GM21786 (cell line): ENCODE measurements around the gene RPS6KL1.
"Not testable (repeated sequence)": the region's sequence is repeated elsewhere in the genome, so short reads cannot be mapped to it uniquely, and the experiment has no call there.

Experiments used
- ATAC-seq: cut with Tn5 transposase; IDR thresholded peaks from one replicate; pipeline ENCODE4 v1.9.1; 2021; ENCODE audit not compliant: unreplicated experiment

Gene RPS6KL1

DNA sequence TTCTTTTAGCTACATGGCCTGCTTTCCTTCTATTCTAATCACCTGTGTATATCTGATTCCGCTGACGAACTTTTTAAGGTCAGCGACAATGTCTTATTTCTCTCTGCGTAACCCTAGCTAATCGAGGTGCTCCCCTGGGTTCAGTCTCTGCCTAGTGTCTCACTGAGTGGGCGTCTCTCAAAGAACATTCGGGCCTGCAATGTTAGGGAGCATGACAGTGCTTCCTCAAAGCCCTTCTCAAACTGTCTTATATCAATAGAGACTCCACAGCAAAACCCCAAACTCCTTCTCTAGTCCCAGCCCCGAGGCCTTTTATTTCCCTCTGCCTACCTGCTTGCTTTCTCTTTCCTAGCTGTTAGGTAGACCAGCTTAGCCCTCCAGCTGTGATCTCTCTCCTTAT lies 13.7 kb upstream of the RPS6KL1 start:
- no peak for ATAC-seq

DNA sequence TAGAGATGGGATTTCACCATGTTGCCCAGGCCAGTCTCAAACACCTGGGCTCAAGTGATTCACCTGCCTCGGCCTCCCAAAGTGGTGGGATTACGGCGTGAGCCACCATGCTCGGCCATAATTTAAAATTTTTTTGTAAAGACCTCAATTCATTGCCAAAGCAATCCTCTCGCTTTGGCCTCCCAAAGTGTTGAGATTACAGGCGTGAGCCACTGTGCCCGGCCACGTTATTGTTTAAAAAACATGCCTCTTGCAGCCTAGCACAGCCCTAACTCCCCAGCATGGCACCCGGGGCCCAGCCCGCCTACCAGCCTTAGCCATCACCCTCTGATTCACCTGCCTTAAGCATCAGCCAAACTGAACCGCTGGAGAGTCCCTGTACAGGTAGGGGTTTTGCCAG lies 13.1 kb upstream of the RPS6KL1 start:
- no peak for ATAC-seq

DNA sequence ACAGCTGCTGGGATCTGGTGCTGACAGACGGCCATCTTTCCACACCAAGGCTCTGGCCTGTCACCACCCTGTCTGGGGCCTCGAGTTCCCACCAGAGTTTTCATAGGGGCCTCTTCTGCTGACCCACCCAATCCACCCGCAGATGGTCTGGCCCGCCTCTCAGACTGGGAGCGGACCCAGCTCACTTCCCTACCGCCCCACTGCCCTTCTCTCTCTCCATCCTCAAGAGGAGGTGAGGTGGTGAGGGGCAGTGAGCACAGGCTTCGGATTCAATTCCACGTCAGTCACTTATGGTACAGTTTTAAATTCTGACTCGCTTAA lies 12.3 kb upstream of the RPS6KL1 start:
- ATAC-seq = no peak

DNA sequence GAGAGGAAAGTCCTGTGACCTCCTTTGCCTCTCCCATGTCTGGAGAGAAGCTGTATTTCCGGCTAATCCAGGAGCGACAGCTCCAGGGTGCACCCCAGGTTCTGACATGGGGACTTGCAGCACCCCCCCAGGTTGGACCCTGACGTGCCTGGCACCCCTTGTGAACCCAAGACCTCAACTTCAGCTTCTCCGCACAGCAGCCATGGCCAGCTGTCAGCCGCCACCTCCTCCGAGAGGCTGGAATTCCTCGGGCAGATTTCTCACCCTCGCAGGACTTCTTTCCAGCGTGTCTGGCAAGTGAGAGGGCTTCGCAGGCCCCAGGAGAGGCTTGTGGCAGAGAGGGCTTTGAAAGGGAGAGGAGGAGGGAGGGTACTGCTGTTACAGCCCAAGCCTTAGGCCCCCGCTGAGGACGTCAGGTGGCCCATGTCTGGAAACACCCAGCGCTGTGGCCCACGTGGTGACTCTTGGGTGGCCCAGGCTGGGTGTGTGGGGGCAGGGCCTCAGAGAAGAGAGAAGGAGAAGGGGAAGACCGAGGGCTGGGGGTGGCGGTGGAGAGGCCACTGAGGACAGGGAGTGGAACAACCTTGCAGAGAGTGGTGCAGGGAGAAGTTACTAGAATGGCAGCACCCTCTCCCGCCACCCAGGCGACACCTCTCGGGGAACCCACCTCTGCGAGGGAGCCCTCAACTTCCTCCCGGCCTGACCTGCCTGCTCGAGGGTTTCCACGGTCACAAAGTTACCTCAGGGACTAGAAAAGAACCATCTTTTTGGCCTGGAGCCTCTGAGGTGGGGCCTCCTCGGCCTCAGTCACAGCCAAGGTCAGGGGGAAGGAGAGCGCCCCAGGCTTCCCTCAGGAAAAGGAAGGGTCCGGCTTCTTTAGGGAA lies 11.7 kb upstream of the RPS6KL1 start:
- ATAC-seq = no peak

DNA sequence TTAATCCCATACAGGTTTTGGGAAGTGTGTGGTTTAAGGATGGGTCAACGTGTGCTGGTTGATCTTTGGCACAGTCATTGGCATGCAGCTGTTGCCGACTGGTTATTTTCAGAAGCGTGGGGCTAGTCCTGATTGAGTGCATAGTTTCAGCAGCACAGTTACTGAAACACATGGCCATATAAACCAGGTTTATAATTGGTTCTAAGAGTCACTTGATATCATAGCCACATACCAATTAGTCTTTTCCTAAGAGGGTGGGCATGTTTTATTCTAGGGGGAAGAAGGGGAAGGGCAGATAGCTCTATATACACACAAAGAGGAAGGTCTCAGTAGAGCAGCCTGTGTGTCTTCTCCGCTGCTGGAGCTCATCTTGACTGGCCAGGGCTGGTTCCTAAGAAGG lies 11.0 kb upstream of the RPS6KL1 start:
- ATAC-seq = no peak

DNA sequence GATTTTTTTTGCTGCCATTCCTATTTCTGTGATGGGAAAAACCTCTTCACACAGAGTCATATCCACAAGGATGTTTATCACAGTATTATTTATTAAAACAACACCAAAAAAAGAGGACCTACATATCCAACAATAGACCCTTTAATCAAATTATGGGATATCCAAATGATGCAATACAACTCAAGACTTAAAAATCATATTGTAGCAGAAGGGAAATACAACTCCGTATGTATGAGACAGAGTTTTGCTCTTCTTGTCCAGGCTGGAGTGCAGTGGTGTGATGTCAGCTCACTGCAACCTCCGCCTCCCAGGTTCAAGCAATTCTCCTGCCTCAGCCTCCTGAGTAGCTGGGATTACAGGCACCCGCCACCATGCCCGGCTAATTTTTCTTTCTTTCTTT lies 9.9 kb upstream of the RPS6KL1 start:
- ATAC-seq = not testable (repeated sequence)

DNA sequence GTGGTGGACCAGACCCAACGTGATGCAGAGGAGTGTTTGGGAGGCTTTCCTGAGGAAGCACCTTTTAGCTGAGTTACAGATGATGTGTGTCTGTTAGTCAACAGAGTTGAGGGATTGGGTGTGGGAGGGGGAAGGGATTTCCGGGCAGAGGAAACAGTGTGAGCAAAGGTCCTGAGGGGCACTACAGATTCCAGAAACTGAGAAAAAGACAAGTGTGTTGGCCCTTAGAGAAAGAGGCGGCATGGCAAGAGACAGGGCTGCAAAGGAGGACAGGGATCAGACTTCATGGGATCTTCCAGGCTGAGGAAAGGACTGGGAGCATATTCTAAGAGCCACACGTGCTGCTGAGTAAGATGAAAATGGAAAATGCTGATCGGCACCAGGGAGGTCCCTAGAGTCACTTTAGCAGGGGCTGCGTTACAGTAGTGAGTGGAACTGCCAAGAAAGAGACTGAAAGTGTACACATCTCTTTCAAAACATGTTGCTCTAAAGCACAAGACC lies 9.4 kb upstream of the RPS6KL1 start:
- ATAC-seq = no peak

DNA sequence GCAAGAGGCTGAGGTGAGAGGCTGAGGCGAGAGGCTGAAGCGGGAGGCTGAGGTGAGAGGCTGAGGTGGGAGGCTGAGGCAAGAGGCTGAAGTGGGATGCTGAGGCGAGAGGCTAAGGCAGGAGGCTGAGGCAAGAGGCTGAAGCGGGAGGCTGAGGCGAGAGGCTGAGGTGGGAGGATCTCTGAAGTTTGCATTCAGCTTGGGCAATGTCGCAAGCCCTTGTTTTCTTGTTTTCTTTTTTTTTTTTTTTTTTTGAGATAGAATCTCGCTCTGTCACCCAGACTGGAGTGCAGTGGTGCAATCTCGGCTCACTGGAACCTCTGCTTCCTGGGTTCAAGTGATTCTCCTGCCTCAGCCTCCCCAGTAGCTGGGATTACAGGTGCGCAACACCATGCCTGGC lies 8.7 kb upstream of the RPS6KL1 start:
- ATAC-seq = not testable (repeated sequence)

DNA sequence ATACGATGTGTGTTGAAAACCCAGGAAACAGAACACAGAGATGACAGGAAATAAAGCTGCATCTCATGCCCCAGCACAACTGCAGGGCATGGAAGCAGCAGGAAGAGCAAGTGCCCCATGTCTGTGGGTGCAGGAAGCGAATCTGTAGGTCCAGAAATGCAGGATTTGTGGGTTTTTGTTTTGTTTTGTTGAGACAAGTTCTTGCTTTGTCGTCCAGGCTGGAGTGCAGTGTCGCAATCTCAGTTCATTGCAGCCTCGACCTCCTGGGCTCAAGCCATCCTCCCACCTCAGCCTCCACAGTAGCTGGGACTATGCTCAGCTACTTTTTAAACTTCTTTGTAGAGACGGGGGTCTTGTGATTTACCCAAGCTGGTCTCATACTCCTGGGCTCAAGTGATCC lies 6.2 kb upstream of the RPS6KL1 start:
- no peak for ATAC-seq

DNA sequence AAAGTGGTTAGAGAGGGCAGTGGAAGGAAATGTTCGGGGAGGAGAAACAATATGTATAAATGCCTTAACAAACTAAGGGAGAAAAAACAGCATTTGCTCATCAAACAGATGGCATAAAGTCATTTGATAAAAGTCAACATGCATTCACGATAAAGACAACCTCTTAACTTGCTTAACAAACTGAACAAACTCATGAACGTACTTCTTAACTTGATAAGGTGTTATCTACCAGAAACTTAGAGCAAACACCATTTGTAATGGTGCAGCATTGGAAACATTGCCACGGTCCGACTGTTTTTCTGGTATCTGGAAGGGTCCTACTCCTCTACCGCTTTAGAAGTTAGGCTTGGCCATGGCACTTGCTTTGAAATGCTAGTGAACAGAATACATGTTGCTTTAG lies 4.2 kb upstream of the RPS6KL1 start:
- no peak for ATAC-seq

DNA sequence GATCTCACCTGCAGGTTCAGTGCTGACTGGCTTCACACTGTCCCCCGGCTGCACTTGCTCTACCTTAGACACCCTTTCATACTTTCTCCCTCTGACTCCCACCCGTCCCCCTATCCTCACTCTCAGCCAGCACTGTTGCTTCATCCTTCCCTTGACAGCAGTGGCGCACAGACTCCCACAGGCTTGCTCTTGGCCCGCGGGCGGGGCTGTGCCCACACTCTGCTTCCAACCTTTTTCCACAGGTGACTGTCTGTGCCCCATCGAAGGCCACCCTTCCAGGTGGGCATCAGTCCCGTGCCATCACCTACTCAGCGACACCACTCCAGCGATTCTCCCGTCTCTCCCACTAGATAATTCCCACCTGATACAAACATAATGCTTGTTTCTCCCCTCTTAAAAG lies 1.0 kb upstream of the RPS6KL1 start:
- ATAC-seq = no peak

DNA sequence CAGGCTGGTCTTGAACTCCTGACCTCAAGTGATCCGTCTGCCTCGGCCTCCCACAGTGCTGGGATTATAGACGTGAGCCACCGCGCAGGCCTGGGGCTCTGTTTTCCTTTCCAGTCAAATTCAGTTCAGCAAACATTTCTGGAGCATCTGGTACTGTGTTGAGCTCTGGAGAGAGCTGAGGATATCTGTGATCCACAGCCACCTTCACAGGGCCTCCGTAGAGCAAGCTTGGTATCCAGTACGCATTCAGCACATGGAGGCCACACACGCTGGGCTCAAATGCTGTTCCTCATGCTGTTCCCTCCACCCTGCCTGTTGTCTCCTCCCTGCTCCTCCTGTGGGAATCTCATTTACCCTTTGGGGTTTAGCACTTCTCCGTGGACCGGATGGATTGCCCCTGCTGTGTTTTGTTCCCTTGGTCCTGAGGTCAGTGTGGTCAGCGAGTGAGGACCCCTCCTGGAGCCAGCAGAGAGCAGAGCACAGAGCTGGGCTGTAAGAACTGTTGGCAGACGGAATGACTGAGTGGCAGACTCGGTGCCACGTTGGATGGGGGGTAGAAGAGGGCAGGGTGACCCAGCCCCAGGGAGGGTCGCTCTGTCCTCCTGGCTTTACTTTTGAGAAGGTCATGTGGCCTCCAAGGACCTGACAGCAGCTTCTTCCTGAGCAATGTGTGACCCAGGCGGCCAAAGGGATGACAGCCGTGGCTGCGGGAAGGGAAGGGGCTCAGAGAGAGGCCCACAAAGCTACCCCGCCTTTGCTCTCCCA lies 891 bp downstream of the RPS6KL1 start:
- no peak for ATAC-seq

DNA sequence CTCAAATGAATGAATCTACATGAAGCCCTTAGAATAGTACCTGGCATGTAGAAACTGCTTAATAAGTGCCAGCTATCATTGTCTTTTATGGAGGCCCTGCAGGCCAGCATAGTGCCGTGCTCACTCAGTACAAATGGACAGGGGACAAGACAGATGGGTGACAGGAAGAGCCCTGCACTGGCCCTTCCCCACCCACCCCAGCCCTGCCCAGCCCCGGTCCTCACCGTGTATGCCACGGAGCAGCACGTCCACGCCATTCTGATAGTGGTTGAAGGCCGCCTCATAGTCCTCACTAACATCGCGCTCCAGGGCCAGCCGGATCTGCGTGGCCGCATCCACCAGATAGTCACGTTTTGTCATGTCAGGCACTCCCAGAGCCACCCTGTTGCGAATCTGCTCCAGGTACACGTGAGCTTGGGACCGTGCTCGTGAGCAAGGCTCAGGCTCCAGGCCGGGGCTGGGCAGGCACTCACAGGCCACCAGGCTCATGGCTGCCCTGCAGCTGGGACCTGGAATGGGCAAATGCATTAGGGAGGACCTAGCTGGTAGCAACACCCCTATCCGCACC lies 1.9 kb downstream of the RPS6KL1 start:
- no peak for ATAC-seq

DNA sequence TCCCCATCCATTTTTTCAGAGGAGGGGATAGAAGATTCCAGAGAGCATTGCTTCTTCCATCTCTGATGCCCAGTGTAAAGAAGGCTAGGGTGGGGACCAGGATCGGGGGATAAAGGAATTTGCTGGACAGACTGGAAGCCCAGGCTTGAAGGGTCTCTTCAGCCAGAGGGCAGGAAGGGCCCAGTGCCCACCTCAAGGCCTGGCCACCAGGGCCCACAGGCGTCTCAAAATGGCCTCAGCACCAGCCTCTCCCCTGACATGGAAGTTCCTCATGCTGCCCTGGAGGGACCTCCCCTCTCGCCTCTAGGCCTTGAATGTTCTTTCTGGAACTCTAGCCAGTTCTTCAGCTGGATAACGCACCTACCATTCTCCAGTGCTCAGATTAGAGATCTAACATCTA lies 2.8 kb downstream of the RPS6KL1 start:
- no peak for ATAC-seq

DNA sequence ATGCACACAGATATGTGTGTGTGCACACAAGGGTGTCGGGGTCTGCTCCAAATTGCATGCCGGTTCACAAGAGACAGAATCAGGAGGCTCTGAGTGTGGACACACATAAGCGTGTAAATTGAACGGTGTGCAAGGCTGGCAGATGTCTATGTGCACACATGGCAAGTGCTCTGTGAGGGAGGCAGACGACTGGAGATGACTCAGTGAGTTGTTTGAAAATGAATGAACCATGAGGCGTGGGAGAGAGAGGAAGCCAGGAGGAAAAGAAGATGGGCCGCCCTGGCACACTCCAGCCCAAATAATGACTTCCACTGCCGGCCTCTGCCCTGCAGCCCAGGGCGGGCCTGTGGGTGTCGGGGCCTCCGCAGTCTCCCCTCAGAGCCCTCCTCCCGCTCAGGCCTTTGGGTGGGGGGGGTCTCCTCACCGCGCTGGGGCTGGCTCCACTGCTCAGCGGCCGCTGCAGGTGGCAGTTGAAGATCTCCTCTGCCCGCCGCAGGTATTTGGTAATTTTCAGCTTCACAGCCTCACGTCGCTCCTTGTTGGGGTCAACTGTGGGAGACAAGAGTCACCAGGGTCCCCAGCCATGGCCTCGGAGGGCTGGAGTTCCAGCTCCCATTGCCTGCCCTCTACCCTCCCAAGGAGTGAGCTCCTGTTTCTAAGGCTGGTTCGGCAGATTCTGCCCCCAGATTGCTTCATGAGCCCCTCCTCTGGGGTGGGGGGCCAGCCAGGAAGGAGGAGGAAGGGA lies 3.5 kb downstream of the RPS6KL1 start:
- ATAC-seq = no peak

DNA sequence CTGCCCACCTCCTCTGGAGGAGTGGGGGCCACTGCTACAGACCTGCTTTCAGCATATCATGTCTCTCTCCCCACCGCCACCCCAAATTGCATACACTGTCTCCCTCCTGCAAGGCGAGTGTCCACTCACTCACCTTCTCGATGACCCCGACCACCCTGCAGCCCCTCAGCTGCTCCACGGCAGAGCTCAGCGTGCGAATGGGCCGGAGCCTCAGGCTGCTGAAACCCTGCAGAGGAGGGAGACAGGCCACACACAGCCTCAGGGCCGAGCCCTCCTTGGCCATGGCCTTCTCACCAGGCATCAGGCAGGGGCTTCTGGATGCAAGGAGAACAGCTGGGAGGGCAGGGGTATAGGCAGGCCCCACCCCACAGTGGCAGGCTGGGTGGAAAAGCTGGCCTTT lies 4.7 kb downstream of the RPS6KL1 start:
- ATAC-seq = no peak

DNA sequence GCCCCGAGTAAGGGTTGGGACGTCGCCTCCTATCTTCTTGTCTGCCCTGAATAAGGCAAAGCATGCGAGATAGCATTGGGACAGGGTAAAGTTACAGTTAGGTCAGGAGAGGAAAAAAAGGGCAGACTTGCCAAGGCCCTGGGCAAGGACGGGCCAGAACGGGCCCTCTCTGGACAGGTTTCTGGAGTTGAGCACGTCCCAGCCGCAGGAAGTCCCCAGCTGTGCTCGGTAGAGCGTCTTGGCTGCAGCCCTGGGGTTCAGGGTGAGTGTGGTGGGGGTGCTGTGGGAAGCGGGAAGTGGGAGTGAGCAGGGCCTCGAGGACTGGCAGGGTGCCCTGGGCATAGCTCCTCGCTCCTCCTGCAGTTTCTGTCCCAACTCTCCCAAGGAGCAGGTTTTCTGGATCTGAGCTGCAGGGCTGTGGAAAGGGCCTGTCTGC lies 5.4 kb downstream of the RPS6KL1 start:
- ATAC-seq = no peak

DNA sequence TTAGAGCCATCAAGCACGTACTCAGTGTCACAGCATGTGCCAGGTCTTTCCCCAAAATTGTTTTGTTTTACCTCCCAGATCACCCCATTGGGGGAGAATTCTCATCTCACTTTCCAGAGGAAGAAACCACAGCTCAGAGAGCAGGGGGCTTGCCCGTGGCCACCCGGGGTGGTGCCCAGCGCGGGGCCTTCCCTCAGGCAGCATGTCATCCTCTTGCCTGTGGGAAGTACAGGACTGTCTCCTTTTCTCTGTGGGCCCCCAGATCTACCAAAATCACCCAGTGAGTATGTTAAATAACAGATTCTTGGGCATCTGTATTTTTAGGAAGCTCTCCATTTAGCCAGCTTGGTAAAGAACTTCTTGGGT lies 5.9 kb downstream of the RPS6KL1 start:
- ATAC-seq = no peak

DNA sequence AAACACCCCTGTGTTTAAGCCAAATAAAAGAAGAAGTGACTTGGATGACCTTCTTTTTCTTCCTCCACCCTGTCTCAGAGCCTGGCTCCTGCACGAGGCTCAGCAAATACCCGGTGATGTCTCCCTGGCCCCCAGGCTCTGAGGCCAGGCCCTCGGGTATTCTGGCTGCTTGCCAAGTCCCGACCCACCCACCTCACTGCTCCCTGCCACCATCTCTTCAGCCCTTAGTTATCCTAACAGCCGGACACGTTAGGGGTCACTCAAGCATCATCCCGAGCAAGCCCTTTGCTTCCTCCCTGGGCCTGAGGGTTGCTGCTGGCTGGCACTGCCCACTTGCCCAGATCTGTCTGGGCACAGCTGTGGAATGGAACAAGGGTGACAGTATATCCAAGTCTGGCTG lies 7.2 kb downstream of the RPS6KL1 start:
- no peak for ATAC-seq

DNA sequence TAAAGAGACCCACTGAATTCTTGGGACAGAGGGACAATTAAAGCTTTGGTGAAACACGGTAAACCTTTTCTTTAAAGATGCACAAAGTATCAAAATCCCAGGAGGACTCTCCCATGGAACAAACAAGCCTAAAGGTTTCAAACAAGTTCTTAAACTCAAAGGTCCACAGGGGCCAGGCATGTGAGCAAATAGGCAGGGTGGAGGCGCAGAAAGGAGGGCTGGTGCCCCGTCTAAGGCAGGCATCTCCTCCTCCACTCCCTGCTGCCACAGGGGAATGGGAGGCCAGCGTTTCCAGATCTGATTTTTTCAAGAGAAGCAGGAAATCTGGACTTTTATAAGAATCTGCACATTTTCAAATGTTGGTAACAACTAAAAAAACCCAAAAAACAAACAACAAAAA lies 7.6 kb downstream of the RPS6KL1 start:
- no peak for ATAC-seq

DNA sequence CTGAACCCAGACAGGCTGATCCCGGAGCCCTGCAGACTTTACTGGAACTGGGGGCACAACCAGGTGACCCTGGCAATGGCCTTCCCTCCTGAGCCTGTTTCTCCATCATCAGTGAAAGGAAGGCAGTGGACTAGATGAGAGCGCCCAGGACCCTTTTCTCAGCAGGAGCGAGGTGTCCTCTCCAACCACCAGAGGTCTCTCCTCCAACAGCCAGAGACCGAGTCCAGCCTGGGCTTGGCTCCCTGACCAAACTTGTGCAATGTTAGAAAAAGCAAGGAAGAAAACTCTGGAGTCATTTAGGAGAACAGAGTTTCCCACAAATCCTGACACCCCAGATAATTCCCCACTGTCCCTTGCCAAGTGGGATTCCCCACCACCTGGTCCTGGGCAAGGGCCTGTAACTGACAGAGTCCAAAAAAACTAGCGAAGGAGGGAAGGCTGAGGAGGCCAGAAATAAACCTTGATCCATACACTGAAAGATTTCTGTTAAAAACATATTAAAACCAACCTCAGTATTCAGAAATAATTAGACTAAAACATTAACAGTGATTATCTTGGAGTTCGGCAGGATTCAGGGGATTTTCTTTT lies 9.0 kb downstream of the RPS6KL1 start:
- no peak for ATAC-seq
